Measurements from ENCODE around the gene GAREM2.

DNA sequence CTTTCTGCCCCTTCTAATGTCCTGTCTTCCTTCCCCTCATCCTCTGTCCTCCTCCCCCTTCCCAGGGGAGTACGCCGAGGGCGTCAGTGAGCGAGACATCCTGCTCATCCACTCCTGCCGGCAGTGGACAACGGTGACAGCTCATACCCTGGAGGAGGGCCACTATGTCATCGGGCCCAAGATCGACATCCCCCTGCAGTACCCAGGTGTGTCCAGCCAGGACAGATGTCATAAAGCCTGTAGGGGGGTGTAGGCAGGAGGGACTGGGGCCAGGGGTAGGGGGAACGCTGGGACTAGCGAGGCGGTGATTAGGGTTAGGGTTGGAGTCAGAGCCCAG lies 3.4 kb downstream of the GAREM2 start:
- TF ChIP-seq POLR2A (IDR thresholded peaks at IDR 0.05; ENCODE audit: low read length) (no peak), GATA1 (IDR thresholded peaks at IDR 0.05; ENCODE audit: low read depth, low read length) (no peak)
